Suprapubic skin (tissue), 4 donors: ENCODE results near the gene DIAPH3. TPM values are rescaled to one million over a fixed set of nuclear protein-coding genes. Genes with fewer than 3 reads are reported as not detected.

Source experiments
- DNase-seq, 2 donors: peaks; one replicate each; pipeline ENCODE4 v3.0.0-alpha.2; 2019; ENCODE audit warnings: low spot score in 2 of 2
- H3K27ac ChIP-seq: fragments of 200-600 bp; sonication (generic); one replicate; pipeline ENCODE4 v1.5.1; 2019
- H3K27me3 ChIP-seq: fragments of 200-600 bp; sonication (generic); one replicate; pipeline ENCODE4 v1.5.1; 2019
- H3K36me3 ChIP-seq: fragments of 200-600 bp; sonication (generic); one replicate; pipeline ENCODE4 v1.5.1; 2019
- H3K4me1 ChIP-seq: fragments of 200-600 bp; sonication (generic); one replicate; pipeline ENCODE4 v1.5.1; 2019
- H3K4me3 ChIP-seq: fragments of 200-600 bp; sonication (generic); one replicate; pipeline ENCODE4 v1.5.1; 2019; ENCODE audit warnings: mild to moderate bottlenecking
- H3K9me3 ChIP-seq: fragments of 200-600 bp; sonication (generic); one replicate; pipeline ENCODE4 v1.5.1; 2019
- EP300 ChIP-seq: sonication (generic); formaldehyde crosslinking; IDR thresholded peaks from one replicate; pipeline ENCODE4 v1.6.1; 2017; ENCODE audit warnings: antibody characterized with exemption
- POLR2A ChIP-seq, 2 donors: fragments of 450-650 bp; IDR thresholded peaks; one replicate each; pipeline ENCODE4 v1.6.1; 2017; ENCODE audit warnings: antibody characterized with exemption in 2 of 2, mild to moderate bottlenecking in 2 of 2, moderate library complexity in 2 of 2
- POLR2AphosphoS5 ChIP-seq, 3 donors: sonication (generic); formaldehyde crosslinking; IDR thresholded peaks; one replicate each; pipeline ENCODE4 v1.6.1; 2017; ENCODE audit warnings: antibody characterized with exemption in 3 of 3
- WGBS: methylation state at CpG from one replicate; pipeline ENCODE4 v1.1.5; 2018; 5-methylcytosine and 5-hydroxymethylcytosine counted together
- total RNA-seq, 4 donors: library from RNA; depleted of rRNA; stranded (reverse); fragments of >200 nt; gene quantifications; one replicate each; pipeline ENCODE4 v1.1.0, GENCODE V29; 2016
- TF ChIP-seq, protein P1 (sequence below), 2 donors: fragments of 200-600 bp in 1 of 2; fragments of 450-650 bp in 1 of 2; sonication (generic) in 1 of 2; IDR thresholded peaks; one replicate each; pipeline ENCODE4 v1.5.1; 2016 to 2019; ENCODE audit warnings: antibody characterized with exemption in 2 of 2, mild to moderate bottlenecking in 1 of 2, moderate library complexity in 1 of 2

Gene DIAPH3
- total RNA-seq, 4 donors from 2014 or later = 0.93 to 3.0 (median 2.3) TPM

DNA sequence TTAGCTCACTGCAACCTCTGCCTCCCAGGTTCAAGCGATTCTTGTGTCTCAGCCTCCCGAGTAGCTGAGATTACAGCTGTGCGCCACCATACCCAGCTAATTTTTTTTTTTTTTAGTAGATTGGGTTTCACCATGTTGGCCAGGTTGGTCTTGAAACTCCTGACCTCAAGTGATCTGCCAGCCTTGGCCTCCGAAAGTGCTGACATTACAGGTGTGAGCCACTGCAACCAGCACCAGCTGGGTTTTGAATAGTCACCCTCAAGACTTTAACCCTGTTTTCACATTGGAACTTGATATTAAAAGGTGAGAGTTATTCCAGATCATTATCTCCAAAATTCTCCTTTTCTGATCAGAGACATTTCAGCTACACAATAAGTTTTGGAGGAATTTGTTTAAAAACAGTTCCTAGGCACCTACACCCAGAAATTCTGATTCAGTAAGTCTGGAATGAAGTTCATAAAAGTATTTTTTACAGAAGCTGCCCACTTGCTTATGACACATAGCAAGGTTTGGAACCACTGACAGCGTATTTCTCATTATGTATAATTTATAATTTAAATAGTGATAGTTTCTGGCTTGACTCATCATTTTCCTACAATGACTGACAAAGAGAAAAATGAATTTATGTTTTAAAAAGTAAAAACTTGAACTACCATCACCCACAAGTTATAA, 417.3 kb downstream of the DIAPH3 start:
- 89% methylated on average over 5 of the region's 5 CpGs for WGBS
- TF ChIP-seq EP300 = no peak
- no peak for TF ChIP-seq POLR2A (IDR thresholded peaks at IDR 0.05)
- TF ChIP-seq, protein P1, sequence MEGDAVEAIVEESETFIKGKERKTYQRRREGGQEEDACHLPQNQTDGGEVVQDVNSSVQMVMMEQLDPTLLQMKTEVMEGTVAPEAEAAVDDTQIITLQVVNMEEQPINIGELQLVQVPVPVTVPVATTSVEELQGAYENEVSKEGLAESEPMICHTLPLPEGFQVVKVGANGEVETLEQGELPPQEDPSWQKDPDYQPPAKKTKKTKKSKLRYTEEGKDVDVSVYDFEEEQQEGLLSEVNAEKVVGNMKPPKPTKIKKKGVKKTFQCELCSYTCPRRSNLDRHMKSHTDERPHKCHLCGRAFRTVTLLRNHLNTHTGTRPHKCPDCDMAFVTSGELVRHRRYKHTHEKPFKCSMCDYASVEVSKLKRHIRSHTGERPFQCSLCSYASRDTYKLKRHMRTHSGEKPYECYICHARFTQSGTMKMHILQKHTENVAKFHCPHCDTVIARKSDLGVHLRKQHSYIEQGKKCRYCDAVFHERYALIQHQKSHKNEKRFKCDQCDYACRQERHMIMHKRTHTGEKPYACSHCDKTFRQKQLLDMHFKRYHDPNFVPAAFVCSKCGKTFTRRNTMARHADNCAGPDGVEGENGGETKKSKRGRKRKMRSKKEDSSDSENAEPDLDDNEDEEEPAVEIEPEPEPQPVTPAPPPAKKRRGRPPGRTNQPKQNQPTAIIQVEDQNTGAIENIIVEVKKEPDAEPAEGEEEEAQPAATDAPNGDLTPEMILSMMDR (IDR thresholded peaks at IDR 0.05) = no peak
- no peak for TF ChIP-seq POLR2AphosphoS5 (IDR thresholded peaks at IDR 0.05)
- Histone ChIP-seq H3K27ac (no peak overlapping the region), H3K36me3 (no peaks in the 10 kb centered on the region), H3K4me1 (peaks cover 2% of the 10 kb centered on the region), H3K4me3 (no peak overlapping the region), H3K9me3 (no peaks in the 10 kb centered on the region), H3K27me3 (no peaks in the 10 kb centered on the region)
- DNase-seq = no peak

DNA sequence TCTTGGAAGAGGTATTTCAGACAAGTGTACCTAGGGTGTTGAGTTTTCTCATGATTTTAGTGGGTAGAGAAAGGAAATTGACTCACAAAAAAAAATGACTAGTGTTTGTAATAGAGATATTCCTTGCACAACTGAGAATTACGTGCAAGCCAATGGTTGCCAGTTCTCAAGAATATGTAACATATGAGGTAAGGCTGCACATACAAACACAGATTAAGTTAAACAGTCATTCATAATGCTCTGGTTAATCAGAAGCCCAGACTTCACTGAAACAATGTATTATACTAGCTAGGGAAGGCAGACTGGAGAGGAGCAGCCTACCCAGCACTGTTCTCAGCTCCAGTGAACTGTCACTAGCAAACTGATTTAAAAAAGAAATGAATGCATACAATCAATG, 418.3 kb downstream of the DIAPH3 start:
- Histone ChIP-seq H3K27me3 (no peaks in the 10 kb centered on the region), H3K9me3 (no peaks in the 10 kb centered on the region), H3K4me3 (no peak overlapping the region), H3K27ac (no peak overlapping the region), H3K4me1 (peaks cover under 1% of the 10 kb centered on the region), H3K36me3 (no peaks in the 10 kb centered on the region)
- TF ChIP-seq, protein P1 (IDR thresholded peaks at IDR 0.05) = no peak
- TF ChIP-seq POLR2A (IDR thresholded peaks at IDR 0.05) (no peak), POLR2AphosphoS5 (IDR thresholded peaks at IDR 0.05) (no peak), EP300 (no peak)
- no peak for DNase-seq
- WGBS = 93% methylated on average over 1 of the region's 1 CpG

DNA sequence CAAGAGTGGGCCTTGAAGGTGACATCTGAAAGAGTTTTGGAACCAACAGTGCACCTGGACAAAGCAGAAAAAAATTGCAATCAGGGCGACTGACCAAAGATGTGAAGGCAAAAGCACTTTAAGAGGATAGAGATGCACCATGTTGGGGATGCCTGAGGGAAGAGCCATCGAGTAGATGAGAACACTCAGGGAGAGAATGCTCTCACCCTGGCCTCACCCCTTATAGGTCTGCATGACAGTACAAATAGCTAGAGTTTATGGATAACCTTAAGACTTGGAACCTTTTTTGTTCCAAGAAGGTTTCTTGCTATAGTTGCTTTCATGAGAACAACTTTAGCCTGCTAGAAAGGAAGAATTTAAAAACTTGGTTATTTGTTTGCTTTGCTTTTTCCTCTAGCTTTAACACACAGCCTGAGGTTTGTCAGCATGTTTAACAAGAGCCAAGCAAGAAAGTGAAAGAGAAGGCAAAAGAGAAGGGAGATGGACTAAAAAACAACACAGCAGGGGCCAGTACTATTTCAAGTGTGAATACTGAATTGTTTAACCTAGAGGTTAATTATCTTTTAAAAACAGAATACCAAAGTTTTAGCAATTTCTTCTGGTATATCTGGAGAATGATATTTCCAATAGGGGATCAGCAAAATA, 418.9 kb downstream of the DIAPH3 start:
- no peak overlapping the region for H3K27ac ChIP-seq

DNA sequence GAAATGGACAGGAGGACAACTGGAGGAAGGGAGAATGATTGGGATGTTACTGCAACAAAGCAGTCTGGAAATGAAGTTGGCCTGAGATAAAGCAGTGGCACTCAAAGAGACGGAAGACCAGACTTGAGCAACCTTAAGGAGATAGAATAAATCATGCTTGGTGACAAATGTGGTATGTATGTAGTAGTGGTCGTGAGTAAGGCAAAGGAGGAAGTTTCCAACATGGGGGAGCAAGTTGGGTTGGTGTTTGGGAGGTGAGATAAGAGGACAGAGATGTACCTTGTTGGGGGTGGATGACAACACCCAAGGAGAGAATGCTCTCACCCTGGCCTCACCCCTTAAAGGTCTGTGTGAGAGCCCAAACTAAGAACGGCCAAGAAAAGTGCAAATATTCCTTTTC, 420.5 kb downstream of the DIAPH3 start:
- TF ChIP-seq POLR2AphosphoS5 (IDR thresholded peaks at IDR 0.05) = no peak
- TF ChIP-seq EP300 = no peak
- no peak for TF ChIP-seq POLR2A (IDR thresholded peaks at IDR 0.05)
- TF ChIP-seq, protein P1 (IDR thresholded peaks at IDR 0.05) = no peak
- no peak overlapping the region for H3K4me3 ChIP-seq
- no peaks in the 10 kb centered on the region for H3K9me3 ChIP-seq
- 82% methylated on average over 3 of the region's 3 CpGs for WGBS
- H3K36me3 ChIP-seq = no peaks in the 10 kb centered on the region
- no peak overlapping the region for H3K27ac ChIP-seq
- no peaks in the 10 kb centered on the region for H3K4me1 ChIP-seq
- no peaks in the 10 kb centered on the region for H3K27me3 ChIP-seq
- DNase-seq = no peak

More for the DNA sequence above, 418.9 kb downstream of the DIAPH3 start:
- Histone ChIP-seq H3K36me3 (no peaks in the 10 kb centered on the region), H3K27me3 (no peaks in the 10 kb centered on the region), H3K4me1 (no peaks in the 10 kb centered on the region), H3K4me3 (no peak overlapping the region), H3K9me3 (no peaks in the 10 kb centered on the region)
- DNase-seq = no peak
- 80% methylated on average over 2 of the region's 2 CpGs for WGBS
- TF ChIP-seq POLR2A (IDR thresholded peaks at IDR 0.05) (no peak), EP300 (no peak), POLR2AphosphoS5 (IDR thresholded peaks at IDR 0.05) (no peak)
- TF ChIP-seq, protein P1 (IDR thresholded peaks at IDR 0.05) = no peak

DNA sequence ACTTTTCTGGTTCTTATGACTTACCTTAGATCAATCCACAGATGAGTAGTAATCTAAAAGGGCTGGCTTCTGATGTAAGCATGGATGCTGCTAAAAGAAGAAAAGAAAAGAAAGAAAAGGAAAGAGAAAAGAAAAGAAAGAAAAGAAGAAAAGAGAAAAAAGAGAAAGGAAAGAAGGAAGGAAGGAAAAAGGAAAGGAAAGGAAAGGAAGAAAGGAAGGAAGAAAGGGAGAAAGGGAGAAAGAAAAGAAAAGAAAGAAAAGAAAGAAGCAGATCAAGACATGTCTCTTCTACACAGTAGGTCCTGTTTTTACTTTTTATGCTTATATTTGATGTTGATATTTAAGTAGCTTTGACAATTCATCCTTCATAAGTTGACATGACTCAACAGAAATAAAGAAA, 421.3 kb downstream of the DIAPH3 start:
- H3K4me1 ChIP-seq = no peaks in the 10 kb centered on the region
- no peaks in the 10 kb centered on the region for H3K9me3 ChIP-seq
- no peak overlapping the region for H3K4me3 ChIP-seq
- no peaks in the 10 kb centered on the region for H3K27me3 ChIP-seq
- no peak for DNase-seq
- no peaks in the 10 kb centered on the region for H3K36me3 ChIP-seq
- TF ChIP-seq EP300 (no peak), POLR2AphosphoS5 (IDR thresholded peaks at IDR 0.05) (no peak), POLR2A (IDR thresholded peaks at IDR 0.05) (no peak)
- TF ChIP-seq, protein P1 (IDR thresholded peaks at IDR 0.05) = no peak
- no peak overlapping the region for H3K27ac ChIP-seq
